NB4 (cell line): Measurements from ENCODE around the gene TRABD2B.

Experiments
- CTCF ChIP-seq: IDR thresholded peaks from one replicate; pipeline ENCODE4 v1.5.1; 2012; ENCODE audit warnings: low read depth, low read length
- MAX ChIP-seq: IDR thresholded peaks from 2 replicates; pipeline ENCODE4 v1.6.1; 2011; ENCODE audit warnings: low read depth, low read length
- MYC ChIP-seq: IDR thresholded peaks from 2 replicates; pipeline ENCODE4 v1.6.1; 2011; ENCODE audit warnings: low read depth, low read length
- POLR2A ChIP-seq: IDR thresholded peaks from 2 replicates; pipeline ENCODE4 v1.6.1; 2011; ENCODE audit warnings: mild to moderate bottlenecking; ENCODE audit not compliant: insufficient read length; ENCODE audit errors: extremely low read depth

GRCh38 chr1:47919113-47919833, 77.9 kb downstream of the TRABD2B start:
- TF ChIP-seq CTCF: no peak
- no peak for TF ChIP-seq POLR2A
- TF ChIP-seq MYC: no peak
- TF ChIP-seq MAX: no peak
